ENCODE data around the gene TMEM229B.

The TMEM229B gene

GRCh38 chr14:67487937-67488893 is at the start of gene TMEM229B:
TSS of gene TMEM229B (minus strand) at chr14:67488721. CDS start at chr14:67473923, 14,798 bp downstream.
- no peak for FAIRE-seq

- no peak for FAIRE-seq
Measured at GRCh38 chr14:67537736-67538135, 49.2 kb upstream of the TMEM229B start.

GRCh38 chr14:67536087-67536486 is 47.6 kb upstream of the TMEM229B start:
- no peak for FAIRE-seq

GRCh38 chr14:67533754-67534085 is 45.2 kb upstream of the TMEM229B start:
- FAIRE-seq: no peak

- FAIRE-seq: no peak
Measured at GRCh38 chr14:67532998-67533753, 44.7 kb upstream of the TMEM229B start, which contains the start of gene PLEKHH1. TSS of gene PLEKHH1 (plus strand) at chr14:67533290. CDS start at chr14:67541868, 8,578 bp downstream.

GRCh38 chr14:67532606-67532997 is 44.1 kb upstream of the TMEM229B start:
- no peak for FAIRE-seq

GRCh38 chr14:67529947-67530935 is 41.7 kb upstream of the TMEM229B start:
- no peak for FAIRE-seq

- FAIRE-seq: no peak
Measured at GRCh38 chr14:67528276-67528675, 39.8 kb upstream of the TMEM229B start.

- FAIRE-seq: no peak
Measured at GRCh38 chr14:67527756-67528155, 39.2 kb upstream of the TMEM229B start.

- FAIRE-seq: no peak
Measured at GRCh38 chr14:67526676-67527459, 38.3 kb upstream of the TMEM229B start.

- no peak for FAIRE-seq
Measured at GRCh38 chr14:67526181-67526580, 37.7 kb upstream of the TMEM229B start.

GRCh38 chr14:67525389-67525788 is 36.9 kb upstream of the TMEM229B start:
- FAIRE-seq: no peak

- FAIRE-seq: no peak
Measured at GRCh38 chr14:67524634-67524963, 36.1 kb upstream of the TMEM229B start.

- no peak for FAIRE-seq
Measured at GRCh38 chr14:67523764-67524633, 35.5 kb upstream of the TMEM229B start.

GRCh38 chr14:67522270-67522669 is 33.7 kb upstream of the TMEM229B start:
- FAIRE-seq: no peak

GRCh38 chr14:67520482-67520881 is 32.0 kb upstream of the TMEM229B start:
- no peak for FAIRE-seq

- no peak for FAIRE-seq
Measured at GRCh38 chr14:67519406-67519805, 30.9 kb upstream of the TMEM229B start.

- no peak for FAIRE-seq
Measured at GRCh38 chr14:67517083-67517482, 28.6 kb upstream of the TMEM229B start.

- FAIRE-seq: no peak
Measured at GRCh38 chr14:67516676-67517075, 28.2 kb upstream of the TMEM229B start.

- FAIRE-seq: no peak
Measured at GRCh38 chr14:67515386-67516079, 27.0 kb upstream of the TMEM229B start.
